ENCODE results near the gene PLAC1.

PLAC1 gene

DNA sequence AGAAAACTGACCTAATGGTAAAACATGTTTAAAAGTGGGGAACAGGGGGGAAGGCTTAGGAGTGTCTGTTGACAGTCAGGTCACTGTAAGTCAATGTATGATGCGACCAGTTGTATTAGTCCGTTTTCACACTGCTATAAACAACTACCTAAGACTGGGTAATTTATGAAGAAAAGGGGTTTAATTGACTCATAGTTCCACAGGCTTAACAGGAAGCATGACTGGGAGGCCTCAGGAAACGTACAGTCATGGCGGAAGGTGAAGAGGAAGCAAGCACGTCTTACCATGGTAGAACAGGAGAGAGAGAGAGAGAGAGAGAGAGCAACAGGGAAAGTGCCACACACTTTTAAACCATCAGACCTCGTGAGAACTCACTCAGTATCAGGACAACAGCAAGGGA lies 13.0 kb upstream of the PLAC1 start:
- DNase-seq (ENCODE audit: extremely low read depth, low read depth) = no peak
- no peak for TF ChIP-seq CTCF (IDR thresholded peaks at IDR 0.05; ENCODE audit: low read depth, low read length)

DNA sequence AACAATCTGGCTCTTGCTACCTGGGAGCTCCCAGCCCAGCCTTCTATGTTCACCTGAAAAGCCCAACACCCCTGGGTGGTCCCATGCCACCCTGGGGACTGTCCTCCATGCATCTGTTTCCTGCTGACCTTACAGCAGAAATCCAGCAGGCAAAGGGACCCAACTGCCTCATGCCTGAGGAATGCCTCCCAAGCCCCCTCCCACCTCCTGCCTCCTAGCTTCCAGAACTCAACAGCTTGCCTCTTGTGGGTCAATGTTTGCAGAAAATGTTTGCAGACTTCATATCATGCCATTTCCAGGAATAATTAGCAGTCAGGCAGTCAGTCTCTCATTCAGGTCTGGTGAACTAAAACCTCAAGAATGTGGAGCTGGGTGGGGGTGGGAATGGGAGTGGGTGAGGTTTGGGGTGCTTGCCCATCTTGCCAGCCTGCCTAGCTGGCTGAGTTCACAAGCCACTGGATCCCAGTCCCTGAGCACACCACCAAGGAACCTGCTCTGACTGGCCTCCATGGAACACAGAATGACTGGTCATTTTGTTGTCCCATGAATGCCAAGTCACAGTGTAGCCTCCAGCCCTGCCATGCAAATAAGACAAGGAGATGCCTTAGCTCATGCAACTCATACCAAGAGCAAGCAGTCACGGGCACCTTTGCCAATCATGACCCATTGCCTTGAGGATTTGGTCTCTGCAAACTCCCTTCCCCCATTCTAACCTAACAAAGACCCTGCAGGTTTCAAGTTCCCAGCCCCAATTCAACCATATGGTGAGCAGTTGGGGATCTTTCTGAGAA lies 12.1 kb upstream of the PLAC1 start:
- DNase-seq (ENCODE audit: extremely low read depth, low read depth) = peak; percentile 66
- TF ChIP-seq CTCF (IDR thresholded peaks at IDR 0.05; ENCODE audit: low read depth, low read length) = no peak; the same call in 1 of the 2 replicates

- no peak for TF ChIP-seq CTCF (IDR thresholded peaks at IDR 0.05; ENCODE audit: low read depth, low read length)
Measured at GRCh38 chrX:134669378-134670098, 11.3 kb upstream of the PLAC1 start.

DNA sequence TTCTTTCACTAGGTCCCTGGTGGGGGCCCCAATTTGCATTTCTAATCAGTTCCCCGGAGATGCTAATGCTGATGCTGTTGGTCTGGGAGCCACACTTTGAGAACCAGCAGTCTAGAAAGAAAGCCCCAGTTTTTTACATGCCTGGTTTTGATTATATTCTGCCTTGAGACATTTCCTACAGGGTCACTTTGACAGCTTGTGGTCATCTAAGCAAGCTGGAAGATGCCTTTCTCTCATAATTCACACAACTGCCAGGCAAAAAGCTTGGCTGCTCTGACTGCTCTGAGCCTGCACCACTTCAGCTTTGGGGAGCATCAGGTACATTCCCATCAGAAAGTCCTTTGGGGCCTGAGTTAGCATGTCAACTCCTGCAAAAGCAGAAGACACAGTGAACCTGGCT lies 5.9 kb upstream of the PLAC1 start:
- no peak for DNase-seq (ENCODE audit: extremely low read depth, low read depth)
- no peak for TF ChIP-seq CTCF (IDR thresholded peaks at IDR 0.05; ENCODE audit: low read depth, low read length)

More at GRCh38 chrX:134669378-134670098, 11.3 kb upstream of the PLAC1 start:
- DNase-seq (ENCODE audit: extremely low read depth, low read depth) = peak; percentile 77

- no peak for DNase-seq (ENCODE audit: extremely low read depth, low read depth)
- TF ChIP-seq CTCF (IDR thresholded peaks at IDR 0.05; ENCODE audit: low read depth, low read length) = no peak
Measured at GRCh38 chrX:134661295-134661694, 3.0 kb upstream of the PLAC1 start.

- DNase-seq (ENCODE audit: extremely low read depth, low read depth) = no peak
Measured at GRCh38 chrX:134660627-134661026, 2.4 kb upstream of the PLAC1 start.

More at GRCh38 chrX:134660627-134661026, 2.4 kb upstream of the PLAC1 start:
- no peak for TF ChIP-seq CTCF (IDR thresholded peaks at IDR 0.05; ENCODE audit: low read depth, low read length)
